ENCODE data around the gene ILKAP.

ILKAP gene

GRCh38 chr2:238238311-238238765, 34.8 kb upstream of the ILKAP start:
- no peak for TF ChIP-seq CTCF (IDR thresholded peaks at IDR 0.05)
- no peak overlapping the region for H3K4me3 ChIP-seq (ENCODE audit: low read depth in 1 of 2, low read length in 1 of 2)
- H3K36me3 ChIP-seq, result no peaks in the 10 kb centered on the region
- H3K27ac ChIP-seq, result no peak overlapping the region
- H3K9me3 ChIP-seq, result no peaks in the 10 kb centered on the region
- H3K4me1 ChIP-seq (ENCODE audit: control insufficient read depth in 1 of 2, insufficient read depth in 1 of 2, low read depth in 1 of 2, low read length in 1 of 2), result peaks cover 17 to 27% of the 10 kb centered on the region in 2 experiments
- peaks cover 93% of the 10 kb centered on the region for H3K27me3 ChIP-seq

GRCh38 chr2:238237431-238238135, 34.1 kb upstream of the ILKAP start:
- Histone ChIP-seq H3K27me3 (peaks cover 86% of the 10 kb centered on the region), H3K36me3 (no peaks in the 10 kb centered on the region), H3K4me1 (ENCODE audit: control insufficient read depth in 1 of 2, insufficient read depth in 1 of 2, low read depth in 1 of 2, low read length in 1 of 2) (peaks cover 17 to 27% of the 10 kb centered on the region in 2 experiments), H3K9me3 (no peaks in the 10 kb centered on the region), H3K27ac (no peak overlapping the region), H3K4me3 (ENCODE audit: low read depth in 1 of 2, low read length in 1 of 2) (no peak overlapping the region)
- TF ChIP-seq CTCF (IDR thresholded peaks at IDR 0.05), result no peak

- Histone ChIP-seq H3K9me3 (no peaks in the 10 kb centered on the region), H3K36me3 (no peaks in the 10 kb centered on the region), H3K4me1 (ENCODE audit: control insufficient read depth in 1 of 2, insufficient read depth in 1 of 2, low read depth in 1 of 2, low read length in 1 of 2) (peaks cover 17 to 30% of the 10 kb centered on the region in 2 experiments), H3K4me3 (ENCODE audit: low read depth in 1 of 2, low read length in 1 of 2) (no peak overlapping the region), H3K27ac (no peak overlapping the region), H3K27me3 (peaks cover 76% of the 10 kb centered on the region)
- TF ChIP-seq CTCF (IDR thresholded peaks at IDR 0.05), result no peak
Observed at GRCh38 chr2:238236571-238236970, 33.1 kb upstream of the ILKAP start.

- H3K36me3 ChIP-seq, result no peaks in the 10 kb centered on the region
- no peak overlapping the region for H3K4me3 ChIP-seq (ENCODE audit: low read depth in 1 of 2, low read length in 1 of 2)
- peaks cover 69% of the 10 kb centered on the region for H3K27me3 ChIP-seq
- H3K9me3 ChIP-seq, result no peaks in the 10 kb centered on the region
- peaks cover 19 to 31% of the 10 kb centered on the region in 2 experiments for H3K4me1 ChIP-seq (ENCODE audit: control insufficient read depth in 1 of 2, insufficient read depth in 1 of 2, low read depth in 1 of 2, low read length in 1 of 2)
- TF ChIP-seq CTCF (IDR thresholded peaks at IDR 0.05), result no peak
- H3K27ac ChIP-seq, result no peak overlapping the region
Observed at GRCh38 chr2:238235856-238236255, 32.4 kb upstream of the ILKAP start.

- H3K9me3 ChIP-seq, result no peaks in the 10 kb centered on the region
- peaks cover 64% of the 10 kb centered on the region for H3K27me3 ChIP-seq
- TF ChIP-seq CTCF (IDR thresholded peaks at IDR 0.05), result no peak
- no peak overlapping the region for H3K4me3 ChIP-seq (ENCODE audit: low read depth in 1 of 2, low read length in 1 of 2)
- peaks cover 20 to 29% of the 10 kb centered on the region in 2 experiments for H3K4me1 ChIP-seq (ENCODE audit: control insufficient read depth in 1 of 2, insufficient read depth in 1 of 2, low read depth in 1 of 2, low read length in 1 of 2)
- no peaks in the 10 kb centered on the region for H3K36me3 ChIP-seq
- no peak overlapping the region for H3K27ac ChIP-seq
Observed at GRCh38 chr2:238235331-238235732, 31.8 kb upstream of the ILKAP start.

Measured in neutrophil (primary cell).